A549 treated with AZD9567 at 1 μM for 4 hours (cell line): ENCODE data around the gene TRIM69. TPM values are rescaled to one million over a fixed set of nuclear protein-coding genes. Genes with fewer than 3 reads are reported as not detected.

Experiments used
- total RNA-seq: library from RNA; stranded (reverse); fragments of 200-300 nt; extraction: Qiagen RNA extraction; gene quantifications from 5 replicates; pipeline ENCODE4 v1.2.3, GENCODE V29; 2022; ENCODE audit not compliant: insufficient read depth

Gene TRIM69
- total RNA-seq = 1.8 to 4.8 TPM (median 4.6 TPM) in 5 replicates

GRCh38 chr15:44736181-44736765 lies at the start of gene TRIM69:
Gene TRIM69, plus strand, starts transcription at chr15:44736528. Its CDS starts 177 bp downstream, at chr15:44736705.

GRCh38 chr15:44711096-44711742 lies 25.1 kb upstream of the TRIM69 start, which contains the start of the genes B2M and PATL2:
Gene B2M, plus strand, starts transcription at chr15:44711517. Its CDS starts 30 bp downstream, at chr15:44711547.
Gene PATL2, minus strand, starts transcription at chr15:44711323. Its CDS starts 34,833 bp downstream, at chr15:44676490.

Other genes starting within 250 kb of the TRIM69 start
- gene EIF3J, start 199.4 kb upstream of the TRIM69 start, total RNA-seq = 84.0 to 115 TPM (median 88.6 TPM) in 5 replicates
- gene SPG11, start 72.9 kb upstream of the TRIM69 start, total RNA-seq = 7.5 to 30.6 TPM (median 8.7 TPM) in 5 replicates
- gene PATL2, start 25.2 kb upstream of the TRIM69 start, total RNA-seq = 0.11 to 0.17 TPM (median 0.15 TPM) in 3 of 5 replicates, not detected in the others
- gene B2M, start 25.0 kb upstream of the TRIM69 start, total RNA-seq = 411 to 463 TPM (median 437 TPM) in 5 replicates
- gene TERB2, start 220.2 kb downstream of the TRIM69 start, total RNA-seq = not detected in 5 replicates